Right lobe of liver (tissue), 6 donors: ENCODE measurements around the gene COL5A1. TPM values are rescaled to one million over a fixed set of nuclear protein-coding genes. Genes with fewer than 3 reads are reported as not detected.

Experiments
- ATAC-seq, 4 donors: fragments of 200-7000 bp; cut with Tn5 transposase; one replicate each; pipeline ENCODE4 v1.9.1; 2020; ENCODE audit warnings: mild to moderate bottlenecking in 4 of 4, moderate library complexity in 4 of 4
- DNase-seq, 3 donors: peaks; one replicate each; pipeline ENCODE4 v3.0.0-alpha.2; 2020
- H3K27ac ChIP-seq, 3 donors: fragments of 200-600 bp; one replicate each; pipeline ENCODE4 v1.8.0; 2022
- H3K27me3 ChIP-seq, 2 donors: fragments of 200-600 bp; one replicate each; pipeline ENCODE4 v1.8.0; 2022
- H3K36me3 ChIP-seq, 4 donors: fragments of 200-600 bp; sonication (generic) in 1 of 4; one replicate each; pipeline versions ENCODE4 v1.5.1 to v1.8.0; 2017 to 2022; ENCODE audit warnings: control low read depth in 1 of 4
- H3K4me1 ChIP-seq, 4 donors: fragments of 200-600 bp; sonication (generic) in 1 of 4; one replicate each; pipeline versions ENCODE4 v1.5.1 to v1.8.0; 2017 to 2022; ENCODE audit warnings: control low read depth in 1 of 4
- H3K4me3 ChIP-seq, 3 donors: fragments of 200-600 bp; one replicate each; pipeline ENCODE4 v1.8.0; 2022
- H3K9me3 ChIP-seq, 4 donors: fragments of 200-600 bp; sonication (generic) in 1 of 4; one replicate each; pipeline versions ENCODE4 v1.5.1 to v1.8.0; 2017 to 2022; ENCODE audit warnings: control low read depth in 1 of 4
- POLR2A ChIP-seq: fragments of 450-650 bp; IDR thresholded peaks from one replicate; pipeline ENCODE4 v1.6.1; 2017; ENCODE audit warnings: antibody characterized with exemption, mild to moderate bottlenecking
- WGBS: methylation state at CpG from one replicate; pipeline ENCODE4 v1.1.6; 2018; ENCODE audit warnings: low coverage, low lambda C conversion rate; ENCODE audit not compliant: insufficient coverage; ENCODE audit errors: missing lambda C conversion rate; 5-methylcytosine and 5-hydroxymethylcytosine counted together
- intact Hi-C, 2 donors: fragments of 100-400 bp; cut with DNase I; formaldehyde crosslinking; loops; one replicate each; pipeline versions ENCODE4 v1.11.2 to v1.14.1; 2022
- total RNA-seq, 6 experiments: library from RNA; depleted of rRNA in 2 of 6; stranded (reverse); fragments of >200 nt in 2 of 6; fragmentation: NEBNext Ultra II Directional in 3 of 6; extraction: Animal tissue kit (Norgen Biotek cat#: 25700) in 3 of 6; gene quantifications; one replicate each; pipeline versions ENCODE4 v1.1.0 to v1.2.4, GENCODE V29; 2016 to 2023
- TF ChIP-seq, protein P1 (sequence below), 4 donors: fragments of 200-600 bp in 3 of 4; fragments of 450-650 bp in 1 of 4; IDR thresholded peaks; one replicate each; pipeline versions ENCODE4 v1.5.1 to v1.8.0; 2016 to 2022; ENCODE audit warnings: antibody characterized with exemption in 4 of 4, mild to moderate bottlenecking in 2 of 4
- donor health status: DM: no; HTN: yes; CAD: no.
- donor health status: DM: no; HTN: no; CAD: no.
- donor health status: DM: no; HTN: no; CAD: no.
- donor health status: DM: no; HTN: yes; CAD: no.
- donor health status: DM: no; HTN: yes; CAD: no.

COL5A1 gene
- total RNA-seq, 6 experiments from 2014 or later = 1.5 to 17.0 (median 7.7) TPM

GRCh38 chr9:134827993-134828392, 186.4 kb downstream of the COL5A1 start:
- no peaks in the 10 kb centered on the region for H3K36me3 ChIP-seq
- DNase-seq = no peak
- H3K4me3 ChIP-seq = no peak overlapping the region
- no peaks in the 10 kb centered on the region for H3K9me3 ChIP-seq
- TF ChIP-seq, protein P1, sequence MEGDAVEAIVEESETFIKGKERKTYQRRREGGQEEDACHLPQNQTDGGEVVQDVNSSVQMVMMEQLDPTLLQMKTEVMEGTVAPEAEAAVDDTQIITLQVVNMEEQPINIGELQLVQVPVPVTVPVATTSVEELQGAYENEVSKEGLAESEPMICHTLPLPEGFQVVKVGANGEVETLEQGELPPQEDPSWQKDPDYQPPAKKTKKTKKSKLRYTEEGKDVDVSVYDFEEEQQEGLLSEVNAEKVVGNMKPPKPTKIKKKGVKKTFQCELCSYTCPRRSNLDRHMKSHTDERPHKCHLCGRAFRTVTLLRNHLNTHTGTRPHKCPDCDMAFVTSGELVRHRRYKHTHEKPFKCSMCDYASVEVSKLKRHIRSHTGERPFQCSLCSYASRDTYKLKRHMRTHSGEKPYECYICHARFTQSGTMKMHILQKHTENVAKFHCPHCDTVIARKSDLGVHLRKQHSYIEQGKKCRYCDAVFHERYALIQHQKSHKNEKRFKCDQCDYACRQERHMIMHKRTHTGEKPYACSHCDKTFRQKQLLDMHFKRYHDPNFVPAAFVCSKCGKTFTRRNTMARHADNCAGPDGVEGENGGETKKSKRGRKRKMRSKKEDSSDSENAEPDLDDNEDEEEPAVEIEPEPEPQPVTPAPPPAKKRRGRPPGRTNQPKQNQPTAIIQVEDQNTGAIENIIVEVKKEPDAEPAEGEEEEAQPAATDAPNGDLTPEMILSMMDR (IDR thresholded peaks at IDR 0.05) = no peak
- no peak for TF ChIP-seq POLR2A
- no CpG with 5 or more reads among the region's 12 CpGs for WGBS
- intact Hi-C loops = no loop called here
- no peaks in the 10 kb centered on the region for H3K27me3 ChIP-seq
- H3K27ac ChIP-seq = no peak overlapping the region
- no peak for ATAC-seq
- no peaks in the 10 kb centered on the region for H3K4me1 ChIP-seq

- H3K4me3 ChIP-seq = no peak overlapping the region
- intact Hi-C loops = no loop called here
- DNase-seq = no peak
These were observed 187.3 kb downstream of the COL5A1 start for GRCh38 chr9:134828892-134829291.

DNA sequence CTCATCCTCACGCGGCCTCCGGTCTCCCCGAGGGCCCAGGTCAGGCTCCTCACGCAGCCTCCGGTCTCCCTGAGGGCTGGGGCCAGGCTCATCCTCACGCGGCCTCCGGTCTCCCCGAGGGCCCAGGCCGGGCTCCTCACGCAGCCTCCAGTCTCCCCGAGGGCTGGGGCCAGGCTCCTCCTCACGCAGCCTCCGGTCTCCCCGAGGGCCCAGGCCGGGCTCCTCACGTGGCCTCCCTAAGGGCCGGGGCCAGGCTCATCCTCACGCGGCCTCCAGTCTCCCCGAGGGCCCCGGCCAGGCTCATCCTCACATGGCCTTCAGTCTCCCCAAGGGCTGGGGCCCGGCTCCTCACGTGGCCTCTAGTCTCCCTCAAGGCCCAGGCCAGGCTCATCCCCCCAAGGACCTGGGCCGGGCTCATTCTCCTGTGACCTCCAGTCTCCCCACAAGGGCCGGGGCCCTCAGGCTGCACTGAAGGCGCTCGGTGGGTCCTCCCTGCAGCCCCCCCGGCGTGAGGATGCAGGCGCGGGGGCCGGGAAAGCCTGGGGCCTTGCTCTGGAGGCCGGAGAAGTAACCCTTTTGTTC, 187.8 kb downstream of the COL5A1 start:
- no CpG with 5 or more reads among the region's 35 CpGs for WGBS
- no peak for ATAC-seq

More at GRCh38 chr9:134828892-134829291, 187.3 kb downstream of the COL5A1 start:
- Histone ChIP-seq H3K9me3 (no peaks in the 10 kb centered on the region), H3K4me1 (no peaks in the 10 kb centered on the region), H3K36me3 (no peaks in the 10 kb centered on the region), H3K27ac (no peak overlapping the region), H3K27me3 (no peaks in the 10 kb centered on the region)
- no peak for TF ChIP-seq POLR2A
- TF ChIP-seq, protein P1 (IDR thresholded peaks at IDR 0.05) = no peak
- no peak for ATAC-seq
- WGBS = 50% methylated on average over 2 of the region's 11 CpGs

GRCh38 chr9:134830126-134830525, 188.5 kb downstream of the COL5A1 start:
- no peak for DNase-seq
- no peak for ATAC-seq
- Histone ChIP-seq H3K4me1 (no peaks in the 10 kb centered on the region), H3K4me3 (no peak overlapping the region), H3K27me3 (no peaks in the 10 kb centered on the region), H3K9me3 (no peaks in the 10 kb centered on the region), H3K27ac (no peak overlapping the region), H3K36me3 (no peaks in the 10 kb centered on the region)
- intact Hi-C loops = no loop called here
- WGBS = 80% methylated on average over 6 of the region's 19 CpGs
- no peak for TF ChIP-seq POLR2A
- TF ChIP-seq, protein P1 (IDR thresholded peaks at IDR 0.05) = no peak

More for the DNA sequence above, 187.8 kb downstream of the COL5A1 start:
- intact Hi-C loops = no loop called here
- H3K27ac ChIP-seq = no peak overlapping the region
- H3K4me3 ChIP-seq = no peak overlapping the region
- no peaks in the 10 kb centered on the region for H3K4me1 ChIP-seq
- no peaks in the 10 kb centered on the region for H3K27me3 ChIP-seq
- DNase-seq = no peak
- H3K9me3 ChIP-seq = no peaks in the 10 kb centered on the region
- H3K36me3 ChIP-seq = no peaks in the 10 kb centered on the region
- TF ChIP-seq POLR2A = no peak
- TF ChIP-seq, protein P1 (IDR thresholded peaks at IDR 0.05) = no peak
